ENCODE measurements around the gene OR52K1.
"Not testable (repeated sequence)": the region's sequence is repeated elsewhere in the genome, so short reads cannot be mapped to it uniquely, and the experiment has no call there.

The OR52K1 gene

GRCh38 chr11:4527926-4528325 is 45.5 kb downstream of the OR52K1 start:
- H3K4me3 ChIP-seq (ENCODE audit: low read depth, low read length), result no peak overlapping the region
- TF ChIP-seq CTCF (IDR thresholded peaks at IDR 0.05; ENCODE audit: control insufficient read depth, extremely low read depth, insufficient read depth), result no peak
- no peak for DNase-seq (ENCODE audit: low read depth)

GRCh38 chr11:4531686-4532085 is 49.2 kb downstream of the OR52K1 start:
- not testable (repeated sequence) for DNase-seq (ENCODE audit: low read depth)

DNA sequence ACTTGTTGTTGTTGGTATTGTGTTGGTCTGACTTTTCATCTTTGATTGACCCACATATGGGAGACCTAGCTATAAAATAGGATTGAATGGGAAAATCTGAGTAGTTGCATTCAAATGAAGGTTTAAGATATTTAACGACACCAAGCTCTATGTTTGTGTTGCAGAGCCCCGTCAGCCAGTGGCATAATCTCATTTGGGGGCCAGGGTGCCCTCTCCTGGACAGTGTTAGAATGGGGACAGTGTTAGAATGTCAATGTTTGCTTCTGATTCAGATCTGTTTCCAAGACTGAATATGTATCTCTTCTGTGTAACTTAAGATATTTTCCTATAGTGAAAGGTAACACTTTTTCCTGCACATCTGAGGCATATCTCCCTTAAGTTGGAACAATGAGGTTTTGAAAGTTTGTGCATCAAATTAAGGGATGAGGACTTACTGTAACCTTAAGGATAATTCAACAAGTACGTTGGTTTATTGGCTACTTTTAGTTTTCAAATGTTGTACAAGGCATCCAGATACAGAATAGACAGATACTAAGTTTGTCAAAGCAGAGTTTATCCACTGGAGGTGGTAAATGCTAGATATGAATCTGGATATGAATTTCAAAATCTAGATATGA is 57.3 kb downstream of the OR52K1 start:
- TF ChIP-seq CTCF (IDR thresholded peaks at IDR 0.05; ENCODE audit: control insufficient read depth, extremely low read depth, insufficient read depth), result peak; percentile 84
- no peak overlapping the region for H3K4me3 ChIP-seq (ENCODE audit: low read depth, low read length)
- no peak for DNase-seq (ENCODE audit: low read depth)

More at GRCh38 chr11:4531686-4532085, 49.2 kb downstream of the OR52K1 start:
- H3K4me3 ChIP-seq (ENCODE audit: low read depth, low read length), result not testable (repeated sequence)

- TF ChIP-seq CTCF (IDR thresholded peaks at IDR 0.05; ENCODE audit: control insufficient read depth, extremely low read depth, insufficient read depth), result no peak
- no peak for DNase-seq (ENCODE audit: low read depth)
- H3K4me3 ChIP-seq (ENCODE audit: low read depth, low read length), result no peak overlapping the region
Observed at GRCh38 chr11:4541071-4541470, 58.6 kb downstream of the OR52K1 start.
